Measurements from ENCODE around the gene CUL3.

GRCh38 chr2:224570328-224570993, 14.7 kb downstream of the CUL3 start:
- TF ChIP-seq CTCF (IDR thresholded peaks at IDR 0.05) (no peak), POLR2A (IDR thresholded peaks at IDR 0.05) (no peak)

Data from vagina (tissue), 2 donors.